PFSK-1 (cell line): ENCODE results near the gene INPP4B.

ENCODE experiments used
- FOXP2 ChIP-seq: optimal IDR thresholded peaks from 2 replicates; pipeline ENCODE3; 2011; ENCODE audit warnings: borderline replicate concordance, control low read depth, inconsistent platforms; ENCODE audit not compliant: insufficient read depth; ENCODE audit errors: extremely low read length, extremely low read depth
- POLR2AphosphoS5 ChIP-seq: IDR thresholded peaks from 2 replicates; pipeline ENCODE4 v1.6.1; 2012; ENCODE audit warnings: low read depth, mild to moderate bottlenecking, control low read depth, low read length, moderate library complexity
- REST ChIP-seq, 2 experiments: IDR thresholded peaks; 2 replicates each; pipeline versions ENCODE4 v1.6.1 to v1.8.0; 2011 to 2012; ENCODE audit warnings: low read depth in 2 of 2, low read length in 2 of 2, control low read depth in 1 of 2, inconsistent platforms in 1 of 2, mild to moderate bottlenecking in 1 of 2, moderate library complexity in 1 of 2; ENCODE audit not compliant: insufficient read depth in 1 of 2
- SIN3A ChIP-seq: IDR thresholded peaks from 2 replicates; pipeline ENCODE4 v1.6.1; 2012; ENCODE audit warnings: mild to moderate bottlenecking, low read length, moderate library complexity, borderline replicate concordance; ENCODE audit not compliant: insufficient read depth
- TAF1 ChIP-seq: IDR thresholded peaks from 2 replicates; pipeline ENCODE4 v1.6.1; 2012; ENCODE audit warnings: low read length, control low read depth, borderline replicate concordance; ENCODE audit not compliant: insufficient read depth

INPP4B gene

GRCh38 chr4:142826503-142827241, 19.4 kb downstream of the INPP4B start:
- no peak for TF ChIP-seq POLR2AphosphoS5
- TF ChIP-seq TAF1: no peak
- TF ChIP-seq SIN3A: no peak

DNA sequence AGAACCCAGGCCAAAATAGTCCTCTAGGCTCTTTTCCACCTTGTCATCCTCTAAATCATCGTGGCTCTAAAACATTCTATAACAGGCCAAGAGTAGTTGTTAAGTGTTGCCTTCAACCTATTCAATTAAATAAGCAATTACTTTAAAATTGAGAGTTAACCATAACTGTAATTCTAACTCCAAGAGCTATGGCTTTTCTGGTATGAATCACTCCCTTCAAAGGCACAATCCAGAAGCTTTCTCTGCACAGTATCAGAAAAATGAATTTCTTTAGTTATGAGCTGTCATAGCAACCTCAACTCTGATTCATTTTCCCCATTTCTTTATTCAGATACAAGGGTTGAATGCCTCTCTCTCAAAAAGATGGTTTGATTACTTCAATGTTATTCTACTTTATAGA, 21.7 kb downstream of the INPP4B start:
- no peak for TF ChIP-seq POLR2AphosphoS5
- TF ChIP-seq TAF1: no peak
- no peak for TF ChIP-seq FOXP2
- no peak for TF ChIP-seq REST (IDR thresholded peaks at IDR 0.05; ENCODE audit: insufficient read depth in 1 of 2, low read depth in 2 of 2, low read length in 2 of 2)
- TF ChIP-seq SIN3A: no peak

GRCh38 chr4:142823796-142824195, 22.3 kb downstream of the INPP4B start:
- no peak for TF ChIP-seq SIN3A
- no peak for TF ChIP-seq POLR2AphosphoS5
- no peak for TF ChIP-seq FOXP2
- no peak for TF ChIP-seq REST (IDR thresholded peaks at IDR 0.05; ENCODE audit: insufficient read depth in 1 of 2, low read depth in 2 of 2, low read length in 2 of 2)
- no peak for TF ChIP-seq TAF1

DNA sequence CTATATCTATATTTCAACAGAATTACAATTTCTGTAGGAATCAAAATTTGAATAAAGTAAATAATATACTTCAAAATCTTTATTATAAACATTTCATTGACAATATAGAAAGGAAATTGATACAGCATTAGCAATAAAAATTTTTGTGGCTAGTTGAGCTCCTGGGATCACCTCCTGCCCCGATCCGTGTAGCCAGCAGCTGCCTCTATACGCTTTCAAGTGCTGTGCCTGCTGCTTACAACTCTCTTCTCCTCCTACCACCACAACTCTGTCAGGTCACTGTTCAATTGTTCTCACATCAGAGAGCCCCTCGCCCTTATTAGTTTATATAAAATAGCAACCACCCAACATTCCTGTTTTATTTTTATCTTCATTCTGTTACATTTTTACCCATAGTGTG, 27.6 kb downstream of the INPP4B start:
- no peak for TF ChIP-seq FOXP2
- TF ChIP-seq TAF1: no peak
- TF ChIP-seq SIN3A: no peak
- TF ChIP-seq POLR2AphosphoS5: no peak
- TF ChIP-seq REST (IDR thresholded peaks at IDR 0.05; ENCODE audit: insufficient read depth in 1 of 2, low read depth in 2 of 2, low read length in 2 of 2): no peak

- TF ChIP-seq POLR2AphosphoS5: no peak
- TF ChIP-seq REST (IDR thresholded peaks at IDR 0.05; ENCODE audit: insufficient read depth in 1 of 2, low read depth in 2 of 2, low read length in 2 of 2): no peak
- no peak for TF ChIP-seq SIN3A
- TF ChIP-seq TAF1: no peak
- TF ChIP-seq FOXP2: no peak
These were observed 28.1 kb downstream of the INPP4B start for GRCh38 chr4:142818031-142818430.
